ENCODE data around the gene EXOC6B. TPM values are rescaled to one million over a fixed set of nuclear protein-coding genes. Genes with fewer than 3 reads are reported as not detected.

EXOC6B gene
- total and polyA plus RNA-seq, 10 of the 15 experiments (the other 5 are each of a cell fraction or from before 2014, with no cell fraction given), result 0.23 to 2.2 (median 1.2) TPM

GRCh38 chr2:72140621-72140960 is 685.2 kb downstream of the EXOC6B start:
- H4K20me1 ChIP-seq (ENCODE audit: control insufficient read depth, insufficient read depth), result no peaks in the 10 kb centered on the region
- no peak overlapping the region for H2AFZ ChIP-seq (ENCODE audit: control insufficient read depth, low read depth, low read length)
- intact Hi-C loops (cut with micrococcal nuclease; ENCODE audit: unreplicated experiment) (no loop called here), in situ Hi-C loops (cut with MboI) (loop anchor here (25.0 kb wide), 1 partner anchor 853 kb away; no protein-coding TSS in a partner anchor)
- FAIRE-seq (no peak), ATAC-seq (no peak), DNase-seq (ENCODE audit: low read depth, low spot score) (no peak)
- H3K36me3 ChIP-seq (ENCODE audit: control insufficient read depth in 2 of 2, insufficient read depth in 2 of 2, low read length in 1 of 2), result no peaks in the 10 kb centered on the region
- H3K4me2 ChIP-seq (ENCODE audit: control insufficient read depth, insufficient read depth), result no peak overlapping the region
- no peak overlapping the region for H3K4me3 ChIP-seq
- H3K4me1 ChIP-seq (ENCODE audit: control insufficient read depth, insufficient read depth, low read length), result no peaks in the 10 kb centered on the region
- no TSS peak for BruUV-seq (replicated peaks)
- H3K9ac ChIP-seq (ENCODE audit: control insufficient read depth, insufficient read depth, low read length), result no peak overlapping the region
- TF ChIP-seq MXI1 (IDR thresholded peaks at IDR 0.05; ENCODE audit: low read depth, low read length) (no peak), STAT3 (IDR thresholded peaks at IDR 0.05; ENCODE audit: low read depth, low read length) (no peak), SPI1 (IDR thresholded peaks at IDR 0.05; ENCODE audit: borderline replicate concordance, insufficient read depth, low read depth, low read length) (no peak), BHLHE40 (IDR thresholded peaks at IDR 0.05; ENCODE audit: borderline replicate concordance in 1 of 2, low read depth in 2 of 2, low read length in 1 of 2) (no peak), BACH1 (IDR thresholded peaks at IDR 0.05; ENCODE audit: borderline replicate concordance) (no peak), KLF5 (IDR thresholded peaks at IDR 0.05; ENCODE audit: partially characterized antibody) (no peak), ZNF217 (IDR thresholded peaks at IDR 0.05) (no peak), PAX5 (IDR thresholded peaks at IDR 0.05; ENCODE audit: borderline replicate concordance, low read depth, low read length) (no peak), ASH2L (IDR thresholded peaks at IDR 0.05; ENCODE audit: borderline replicate concordance, low read depth) (no peak), ZNF24 (IDR thresholded peaks at IDR 0.05) (no peak), RCOR1 (conservative IDR thresholded peaks at IDR 0.05; ENCODE audit: low read depth, low read length) (no peak), FOXM1 (IDR thresholded peaks at IDR 0.05; ENCODE audit: low read depth, low read length) (no peak), EED (IDR thresholded peaks at IDR 0.05; ENCODE audit: low read depth) (no peak), NR2C2 (IDR thresholded peaks at IDR 0.05; ENCODE audit: borderline replicate concordance, control insufficient read depth, insufficient read length, low read depth) (no peak), SMAD1 (IDR thresholded peaks at IDR 0.05; ENCODE audit: low read depth, partially characterized antibody) (no peak), MTA3 (IDR thresholded peaks at IDR 0.05; ENCODE audit: borderline replicate concordance, low read length) (no peak), GATAD2B (conservative IDR thresholded peaks at IDR 0.05; ENCODE audit: low read depth) (no peak)
- TF ChIP-seq, protein P1, sequence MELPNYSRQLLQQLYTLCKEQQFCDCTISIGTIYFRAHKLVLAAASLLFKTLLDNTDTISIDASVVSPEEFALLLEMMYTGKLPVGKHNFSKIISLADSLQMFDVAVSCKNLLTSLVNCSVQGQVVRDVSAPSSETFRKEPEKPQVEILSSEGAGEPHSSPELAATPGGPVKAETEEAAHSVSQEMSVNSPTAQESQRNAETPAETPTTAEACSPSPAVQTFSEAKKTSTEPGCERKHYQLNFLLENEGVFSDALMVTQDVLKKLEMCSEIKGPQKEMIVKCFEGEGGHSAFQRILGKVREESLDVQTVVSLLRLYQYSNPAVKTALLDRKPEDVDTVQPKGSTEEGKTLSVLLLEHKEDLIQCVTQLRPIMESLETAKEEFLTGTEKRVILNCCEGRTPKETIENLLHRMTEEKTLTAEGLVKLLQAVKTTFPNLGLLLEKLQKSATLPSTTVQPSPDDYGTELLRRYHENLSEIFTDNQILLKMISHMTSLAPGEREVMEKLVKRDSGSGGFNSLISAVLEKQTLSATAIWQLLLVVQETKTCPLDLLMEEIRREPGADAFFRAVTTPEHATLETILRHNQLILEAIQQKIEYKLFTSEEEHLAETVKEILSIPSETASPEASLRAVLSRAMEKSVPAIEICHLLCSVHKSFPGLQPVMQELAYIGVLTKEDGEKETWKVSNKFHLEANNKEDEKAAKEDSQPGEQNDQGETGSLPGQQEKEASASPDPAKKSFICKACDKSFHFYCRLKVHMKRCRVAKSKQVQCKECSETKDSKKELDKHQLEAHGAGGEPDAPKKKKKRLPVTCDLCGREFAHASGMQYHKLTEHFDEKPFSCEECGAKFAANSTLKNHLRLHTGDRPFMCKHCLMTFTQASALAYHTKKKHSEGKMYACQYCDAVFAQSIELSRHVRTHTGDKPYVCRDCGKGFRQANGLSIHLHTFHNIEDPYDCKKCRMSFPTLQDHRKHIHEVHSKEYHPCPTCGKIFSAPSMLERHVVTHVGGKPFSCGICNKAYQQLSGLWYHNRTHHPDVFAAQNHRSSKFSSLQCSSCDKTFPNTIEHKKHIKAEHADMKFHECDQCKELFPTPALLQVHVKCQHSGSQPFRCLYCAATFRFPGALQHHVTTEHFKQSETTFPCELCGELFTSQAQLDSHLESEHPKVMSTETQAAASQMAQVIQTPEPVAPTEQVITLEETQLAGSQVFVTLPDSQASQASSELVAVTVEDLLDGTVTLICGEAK (IDR thresholded peaks at IDR 0.05; ENCODE audit: borderline replicate concordance), result no peak
- H3K79me2 ChIP-seq (ENCODE audit: control insufficient read depth, insufficient read depth, low read length), result no peaks in the 10 kb centered on the region
- ChIA-PET RAD21 (ENCODE audit: unreplicated experiment) (interaction anchor here (1.5 kb wide), 1 partner anchor 10 kb away, joined by 5 read pairs; no protein-coding TSS in a partner anchor), SMC1A (ENCODE audit: uncharacterized antibody, unreplicated experiment) (no interaction called here), POLR2A (no interaction called here), CTCF (no interaction called here)
- H3K27ac ChIP-seq (ENCODE audit: control insufficient read depth, insufficient read depth), result no peak overlapping the region
- H3K27me3 ChIP-seq (replicated peaks in 1 of 2; ENCODE audit: control insufficient read depth in 2 of 2, insufficient read depth in 2 of 2, low read length in 1 of 2), result peaks cover 2 to 7% of the 10 kb centered on the region in 2 experiments; a peak in 3 of 4 replicates
- 11% methylated on average over 4 of the region's 4 CpGs for WGBS (ENCODE audit: insufficient coverage, insufficient replicate concordance, low lambda C conversion rate, missing lambda C conversion rate)
- no peaks in the 10 kb centered on the region for H3K9me3 ChIP-seq (replicated peaks; ENCODE audit: control insufficient read depth, insufficient read depth, low read length)

All from GM12878 (cell line).